GM19099 (cell line): Measurements from ENCODE around the gene TMEM131L.

ENCODE experiments used
- POLR2A ChIP-seq: IDR thresholded peaks from 3 replicates; pipeline ENCODE4 v1.6.1; 2011; ENCODE audit warnings: low read depth; ENCODE audit not compliant: insufficient read length; ENCODE audit errors: extremely low read depth

Gene TMEM131L

GRCh38 chr4:153521999-153522801 lies 56.0 kb downstream of the TMEM131L start:
- TF ChIP-seq POLR2A, result no peak

DNA sequence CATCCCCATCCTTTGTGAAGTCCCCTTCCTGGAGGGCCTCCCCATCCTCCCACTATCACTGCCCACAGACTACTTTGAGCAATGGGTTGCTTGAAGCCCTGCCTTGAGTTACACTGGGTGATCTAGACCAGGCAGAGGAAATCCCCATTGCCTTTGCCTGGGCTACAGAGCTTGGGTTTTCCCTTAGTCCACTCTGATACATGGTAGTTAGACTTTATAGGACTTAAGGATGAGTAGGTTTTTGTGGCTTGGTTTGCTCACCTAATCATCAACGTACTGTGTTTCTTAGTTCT lies 56.6 kb downstream of the TMEM131L start:
- peak; percentile 17 for TF ChIP-seq POLR2A

- TF ChIP-seq POLR2A, result peak; percentile 32
These were observed 57.1 kb downstream of the TMEM131L start for GRCh38 chr4:153523164-153523796.

DNA sequence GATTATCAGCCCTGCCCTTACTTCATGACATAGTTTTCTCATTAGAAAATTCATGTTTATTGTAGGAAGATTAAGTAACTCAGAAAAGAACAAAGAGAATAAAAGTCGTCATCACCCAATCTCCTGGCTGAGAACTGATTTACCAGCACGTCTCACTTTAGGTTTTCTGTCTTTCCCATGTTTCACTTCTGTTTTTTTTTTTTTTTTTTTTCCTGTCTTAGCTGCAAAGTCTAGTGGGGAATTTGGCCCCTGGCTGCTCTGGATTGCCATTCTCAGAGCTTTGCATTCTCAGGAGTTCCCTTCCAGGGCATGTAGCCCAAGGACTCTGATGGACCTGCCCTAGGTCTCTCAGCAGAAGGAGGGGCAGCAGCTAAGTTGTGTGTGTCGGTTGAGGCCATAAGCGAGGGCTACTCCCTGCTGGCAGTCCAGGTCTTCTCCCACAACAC lies 57.8 kb downstream of the TMEM131L start:
- no peak for TF ChIP-seq POLR2A

DNA sequence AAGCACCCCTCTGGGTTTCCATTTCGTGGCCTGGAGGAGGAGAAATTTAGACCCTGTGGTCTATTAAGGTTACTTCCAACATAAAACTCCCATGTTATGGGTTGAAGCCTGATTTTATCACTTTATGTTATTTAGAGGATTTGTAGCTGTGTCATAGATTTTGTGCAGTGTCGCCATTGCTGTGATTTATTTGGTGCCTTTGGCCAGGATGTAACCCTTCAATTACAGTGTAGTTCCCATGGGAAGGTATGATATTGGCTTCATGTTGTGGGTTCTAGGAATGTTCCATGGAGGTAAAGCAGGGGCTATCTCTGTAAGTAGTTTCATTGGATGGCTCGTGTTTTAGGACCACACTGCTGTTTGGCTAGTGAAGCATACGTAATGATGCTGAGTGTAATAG lies 58.5 kb downstream of the TMEM131L start:
- TF ChIP-seq POLR2A, result no peak

DNA sequence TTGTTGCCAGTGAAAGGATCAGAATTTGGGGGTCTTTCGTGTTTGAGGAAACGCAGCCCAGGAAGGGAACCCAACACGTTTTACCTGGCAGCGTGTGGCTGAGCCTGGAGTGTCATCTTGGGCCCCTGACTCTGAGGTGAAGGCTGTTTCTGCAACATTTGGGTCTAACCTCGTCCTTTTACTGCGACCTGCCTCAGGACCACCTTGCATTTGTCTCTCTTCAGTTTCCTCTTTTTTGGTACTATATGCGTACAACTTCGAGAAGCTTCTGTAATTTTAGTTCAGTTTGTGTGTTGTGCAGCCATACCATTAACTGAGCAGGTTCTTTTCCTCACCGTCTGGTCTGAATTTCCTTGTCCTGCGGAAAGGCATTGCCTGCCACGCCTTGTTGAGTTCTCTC lies 61.5 kb downstream of the TMEM131L start:
- TF ChIP-seq POLR2A, result no peak

DNA sequence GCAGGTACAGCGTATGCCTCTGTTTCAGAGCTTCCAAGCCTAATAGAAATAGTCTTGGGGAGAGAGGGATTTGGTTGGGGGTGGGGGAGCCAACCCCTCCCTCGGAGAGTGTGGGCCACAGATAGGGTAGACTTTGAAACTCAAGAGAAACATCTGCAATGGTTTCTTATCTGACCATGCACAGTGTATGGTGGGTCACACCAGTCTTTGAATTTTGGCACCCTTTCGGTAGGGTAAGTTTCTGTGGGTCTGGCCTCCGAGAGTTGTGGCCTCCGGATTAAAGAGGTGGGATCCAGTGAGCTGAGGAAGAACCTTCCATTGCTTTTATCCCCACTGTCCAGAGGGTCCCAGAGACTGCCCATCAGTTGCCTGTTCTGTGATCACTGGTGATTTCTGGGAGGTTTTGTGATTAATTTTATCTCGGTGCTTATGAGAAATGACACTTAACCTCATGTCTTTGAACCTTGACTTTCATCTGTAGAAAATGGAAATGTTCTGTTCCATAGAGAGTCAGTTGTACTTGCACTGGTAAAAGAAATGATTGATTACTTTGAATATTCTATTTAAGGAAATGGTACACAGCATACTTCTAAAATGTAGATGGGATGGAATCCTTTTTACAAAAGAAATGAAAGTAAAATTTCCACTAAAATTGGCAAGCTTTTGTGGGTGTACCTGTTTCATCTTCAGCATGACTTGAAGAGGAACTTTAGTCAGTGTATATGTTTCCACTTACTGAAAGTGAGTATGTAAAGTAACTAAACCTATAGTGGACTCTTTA lies 62.7 kb downstream of the TMEM131L start:
- no peak for TF ChIP-seq POLR2A

DNA sequence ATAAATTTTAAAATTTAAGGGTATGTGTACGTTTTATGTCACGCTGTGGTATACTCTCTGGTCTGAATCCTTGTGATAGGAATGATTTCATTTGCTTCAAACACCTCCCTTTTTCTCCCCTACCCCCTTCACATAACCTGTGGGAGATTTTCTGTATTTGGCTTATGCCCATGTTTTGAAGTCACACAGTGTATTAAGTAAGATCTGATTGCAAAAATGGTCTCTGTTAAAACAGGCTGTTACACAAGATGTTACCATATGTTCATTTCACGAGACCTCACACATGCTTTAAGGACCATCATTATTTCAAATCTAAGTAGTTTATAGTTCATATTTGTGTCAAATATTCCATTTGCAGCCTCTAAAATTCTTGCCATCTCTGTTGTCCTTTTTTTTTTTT lies 63.5 kb downstream of the TMEM131L start:
- TF ChIP-seq POLR2A, result no peak

- TF ChIP-seq POLR2A, result no peak
These were observed 64.3 kb downstream of the TMEM131L start for GRCh38 chr4:153530284-153530999.

DNA sequence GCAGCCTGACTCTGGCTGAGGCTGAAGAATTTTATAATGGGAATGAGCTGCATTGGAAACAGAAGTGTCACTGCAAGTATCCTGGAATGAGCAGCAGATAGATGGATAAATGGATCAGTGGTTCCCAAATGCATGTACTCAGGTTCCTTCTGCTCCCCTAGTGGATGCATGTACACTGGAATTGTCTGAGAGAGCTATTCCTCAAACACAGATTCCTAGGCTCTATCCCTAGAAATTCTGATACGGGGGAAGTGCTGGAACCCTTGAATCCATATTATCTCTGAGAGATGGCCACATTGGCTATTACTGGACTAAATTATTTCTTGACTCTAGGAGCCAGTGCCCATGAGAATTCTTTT lies 64.8 kb downstream of the TMEM131L start:
- TF ChIP-seq POLR2A, result no peak

- TF ChIP-seq POLR2A, result no peak
These were observed 65.9 kb downstream of the TMEM131L start for GRCh38 chr4:153531976-153532626.

GRCh38 chr4:153532636-153533035 lies 66.5 kb downstream of the TMEM131L start:
- TF ChIP-seq POLR2A, result no peak

DNA sequence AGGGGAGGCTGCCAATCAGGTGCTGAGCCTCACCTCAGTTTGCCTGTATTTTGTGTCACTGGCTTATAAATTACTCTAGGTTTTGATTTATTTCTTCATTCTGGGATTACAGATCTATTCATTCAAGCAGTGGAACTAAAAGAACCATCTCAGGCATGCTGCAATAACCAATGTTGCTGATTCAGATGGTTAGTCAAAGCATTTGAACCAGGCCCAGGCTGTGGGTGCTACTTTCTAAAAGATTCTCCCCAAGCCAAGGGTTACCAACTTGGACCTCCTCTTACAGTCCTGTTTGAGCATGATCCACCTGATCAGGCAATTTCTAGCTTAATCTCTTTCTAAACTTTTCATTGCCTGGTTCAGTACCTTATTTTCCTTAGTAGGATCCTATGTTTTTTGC lies 67.2 kb downstream of the TMEM131L start:
- TF ChIP-seq POLR2A, result no peak

GRCh38 chr4:153534792-153535629 lies 68.9 kb downstream of the TMEM131L start:
- TF ChIP-seq POLR2A, result no peak
